GM12864 (cell line): ENCODE results near the gene RNF126.

Source experiments
- DNase-seq: peaks from one replicate; pipeline ENCODE4 v3.0.0-alpha.2; 2011; ENCODE audit warnings: low read depth
- H3K4me3 ChIP-seq: 2 replicates; pipeline ENCODE4 v1.5.1; 2011; ENCODE audit warnings: mild to moderate bottlenecking, low read depth, low read length, control low read depth
- CTCF ChIP-seq: IDR thresholded peaks from 2 replicates; pipeline ENCODE4 v1.5.1; 2011; ENCODE audit warnings: low read depth, mild to moderate bottlenecking, moderate library complexity, low read length, control low read depth, inconsistent platforms; ENCODE audit errors: missing control alignments

The RNF126 gene

GRCh38 chr19:641702-642101 lies 21.3 kb downstream of the RNF126 start:
- DNase-seq, result no peak
- no peak overlapping the region for H3K4me3 ChIP-seq
- no peak for TF ChIP-seq CTCF

GRCh38 chr19:640606-641189 lies 22.3 kb downstream of the RNF126 start:
- no peak overlapping the region for H3K4me3 ChIP-seq
- no peak for DNase-seq
- TF ChIP-seq CTCF, result no peak

- TF ChIP-seq CTCF, result no peak
- no peak overlapping the region for H3K4me3 ChIP-seq
- no peak for DNase-seq
Observed at GRCh38 chr19:640161-640558, 22.9 kb downstream of the RNF126 start.

GRCh38 chr19:639253-640160 lies 23.5 kb downstream of the RNF126 start, which contains the start of gene FGF22:
Gene FGF22 (plus strand): TSS chr19:639879. CDS start chr19:639926, 47 bp downstream.
- peak within 1 kb of the TSS; percentile 47 for H3K4me3 ChIP-seq
- no peak for DNase-seq
- no peak for TF ChIP-seq CTCF

- no peak for TF ChIP-seq CTCF
- peak overlapping the region; percentile 47 for H3K4me3 ChIP-seq
- DNase-seq, result no peak
Observed at GRCh38 chr19:638906-639252, 24.1 kb downstream of the RNF126 start.

GRCh38 chr19:634975-635652 lies 27.9 kb downstream of the RNF126 start:
- H3K4me3 ChIP-seq, result no peak overlapping the region
- DNase-seq, result no peak
- no peak for TF ChIP-seq CTCF
